ENCODE measurements around the gene MAPK8IP3. TPM values are rescaled to one million over a fixed set of nuclear protein-coding genes. Genes with fewer than 3 reads are reported as not detected.
A peak's percentile ranks its signal among the peaks of the same experiment; 100 is the strongest.

The MAPK8IP3 gene
- total RNA-seq, 3 donors from 2014 or later: 41.1 to 82.6 (median 71.6) TPM

GRCh38 chr16:1709356-1709755 is 3.4 kb downstream of the MAPK8IP3 start:
- no peak for DNase-seq (ENCODE audit: low spot score in 2 of 2)
- Histone ChIP-seq H3K9me3 (no peaks in the 10 kb centered on the region), H3K27me3 (no peaks in the 10 kb centered on the region), H3K27ac (no peak overlapping the region), H3K36me3 (no peaks in the 10 kb centered on the region), H3K4me1 (peaks cover 8 to 12% of the 10 kb centered on the region in 2 donors), H3K4me3 (peak overlapping the region in 1 of 3 donors; percentile 6)
- TF ChIP-seq POLR2AphosphoS5 (IDR thresholded peaks at IDR 0.05) (no peak), POLR2A (IDR thresholded peaks at IDR 0.05) (no peak), CTCF (IDR thresholded peaks at IDR 0.05) (no peak)
- intact Hi-C loops (cut with DNase I; ENCODE audit: low total_unique reads): no loop called here

- Histone ChIP-seq H3K9me3 (no peaks in the 10 kb centered on the region), H3K36me3 (no peaks in the 10 kb centered on the region), H3K27me3 (no peaks in the 10 kb centered on the region), H3K4me3 (no peak overlapping the region), H3K27ac (no peak overlapping the region), H3K4me1 (peaks cover 8 to 12% of the 10 kb centered on the region in 2 donors)
- intact Hi-C loops (cut with DNase I; ENCODE audit: low total_unique reads): no loop called here
- DNase-seq (ENCODE audit: low spot score in 2 of 2): no peak
- TF ChIP-seq POLR2A (IDR thresholded peaks at IDR 0.05) (no peak), POLR2AphosphoS5 (IDR thresholded peaks at IDR 0.05) (no peak), CTCF (IDR thresholded peaks at IDR 0.05) (no peak)
These were observed 5.0 kb downstream of the MAPK8IP3 start for GRCh38 chr16:1710811-1711507.

- no peak for DNase-seq (ENCODE audit: low spot score in 2 of 2)
- no peak for TF ChIP-seq POLR2A (IDR thresholded peaks at IDR 0.05)
- TF ChIP-seq POLR2AphosphoS5 (IDR thresholded peaks at IDR 0.05): no peak
- no peak for TF ChIP-seq CTCF (IDR thresholded peaks at IDR 0.05)
- H3K4me1 ChIP-seq: peaks cover 3 to 6% of the 10 kb centered on the region in 2 donors
These were observed 6.8 kb downstream of the MAPK8IP3 start for GRCh38 chr16:1712791-1713261.

GRCh38 chr16:1713331-1713730 is 7.3 kb downstream of the MAPK8IP3 start:
- Histone ChIP-seq H3K9me3 (no peaks in the 10 kb centered on the region), H3K4me1 (peaks cover 0 to under 1% of the 10 kb centered on the region in 2 donors), H3K4me3 (no peak overlapping the region), H3K27ac (no peak overlapping the region), H3K27me3 (no peaks in the 10 kb centered on the region), H3K36me3 (no peaks in the 10 kb centered on the region)
- intact Hi-C loops (cut with DNase I; ENCODE audit: low total_unique reads): no loop called here
- TF ChIP-seq POLR2AphosphoS5 (IDR thresholded peaks at IDR 0.05): no peak
- no peak for TF ChIP-seq POLR2A (IDR thresholded peaks at IDR 0.05)
- no peak for TF ChIP-seq CTCF (IDR thresholded peaks at IDR 0.05)
- no peak for DNase-seq (ENCODE audit: low spot score in 2 of 2)

More at GRCh38 chr16:1712791-1713261, 6.8 kb downstream of the MAPK8IP3 start:
- Histone ChIP-seq H3K36me3 (no peaks in the 10 kb centered on the region), H3K27ac (no peak overlapping the region), H3K27me3 (no peaks in the 10 kb centered on the region), H3K4me3 (no peak overlapping the region), H3K9me3 (no peaks in the 10 kb centered on the region)
- intact Hi-C loops (cut with DNase I; ENCODE audit: low total_unique reads): no loop called here

GRCh38 chr16:1713933-1714332 is 7.9 kb downstream of the MAPK8IP3 start:
- H3K4me1 ChIP-seq: no peaks in the 10 kb centered on the region
- no peaks in the 10 kb centered on the region for H3K27me3 ChIP-seq
- TF ChIP-seq POLR2AphosphoS5 (IDR thresholded peaks at IDR 0.05) (no peak), POLR2A (IDR thresholded peaks at IDR 0.05) (no peak), CTCF (IDR thresholded peaks at IDR 0.05) (no peak)
- intact Hi-C loops (cut with DNase I; ENCODE audit: low total_unique reads): no loop called here
- DNase-seq (ENCODE audit: low spot score in 2 of 2): no peak
- no peak overlapping the region for H3K4me3 ChIP-seq
- H3K27ac ChIP-seq: no peak overlapping the region
- no peaks in the 10 kb centered on the region for H3K36me3 ChIP-seq
- H3K9me3 ChIP-seq: no peaks in the 10 kb centered on the region
